ENCODE results near the gene LTBP4. TPM values are rescaled to one million over a fixed set of nuclear protein-coding genes. Genes with fewer than 3 reads are reported as not detected.

LTBP4 gene
- total and polyA plus RNA-seq, 2 donors (not counting 3 experiments of a cell fraction or from before 2014, with no cell fraction given) = 25.9 to 38.0 TPM

GRCh38 chr19:40621283-40621682, 20.1 kb downstream of the LTBP4 start:
- POLR2A ChIA-PET = no interaction called here
- no TSS peak for BruUV-seq (replicated peaks)
- no peak for FAIRE-seq
- no peaks in the 10 kb centered on the region for H3K79me2 ChIP-seq (ENCODE audit: control insufficient read depth, insufficient read depth, low read length)
- TF ChIP-seq FOS (IDR thresholded peaks at IDR 0.05; ENCODE audit: borderline replicate concordance, insufficient read depth, low read length) = no peak
- TF ChIP-seq MYC (IDR thresholded peaks at IDR 0.05; ENCODE audit: low read depth, low read length) = no peak
- TF ChIP-seq EZH2 (IDR thresholded peaks at IDR 0.05; ENCODE audit: borderline replicate concordance, low read depth, low read length, severe bottlenecking) = no peak
- no peak for TF ChIP-seq POLR2A (IDR thresholded peaks at IDR 0.05; ENCODE audit: low read depth, low read length)
- TF ChIP-seq MAX (IDR thresholded peaks at IDR 0.05; ENCODE audit: insufficient read depth, insufficient read length) = no peak
- TF ChIP-seq GATA2 (IDR thresholded peaks at IDR 0.05; ENCODE audit: insufficient read depth, insufficient read length, low read depth, low read length) = no peak
- no peak for TF ChIP-seq CTCF (IDR thresholded peaks at IDR 0.05; ENCODE audit: extremely low read depth in 1 of 2, insufficient read depth in 1 of 2, low read depth in 1 of 2, low read length in 2 of 2)
- no peak for TF ChIP-seq POLR2AphosphoS5 (IDR thresholded peaks at IDR 0.05; ENCODE audit: insufficient read depth, low read depth, low read length)
- no peak for TF ChIP-seq JUN (IDR thresholded peaks at IDR 0.05; ENCODE audit: borderline replicate concordance, insufficient read depth, insufficient read length, low read depth)
- no peak overlapping the region for H3K4me3 ChIP-seq (replicated peaks in 1 of 3; ENCODE audit: insufficient read depth in 1 of 3, low read depth in 1 of 3, low read length in 3 of 3)
- no peaks in the 10 kb centered on the region for H3K27me3 ChIP-seq (ENCODE audit: control insufficient read depth in 2 of 2, insufficient read depth in 2 of 2, low read length in 2 of 2)
- H3K4me1 ChIP-seq (ENCODE audit: control insufficient read depth, extremely low read depth, insufficient read depth, low read length) = no peaks in the 10 kb centered on the region
- no peak overlapping the region for H2AFZ ChIP-seq (ENCODE audit: low read depth, low read length)
- H3K36me3 ChIP-seq (ENCODE audit: control insufficient read depth in 2 of 2, extremely low read depth in 1 of 2, insufficient read depth in 2 of 2, low read length in 2 of 2) = no peaks in the 10 kb centered on the region
- H4K20me1 ChIP-seq (replicated peaks; ENCODE audit: control insufficient read depth, extremely low read depth, insufficient read depth, low read length) = no peaks in the 10 kb centered on the region
- no peak overlapping the region for H3K4me2 ChIP-seq (ENCODE audit: insufficient read depth, low read length)
- H3K9me1 ChIP-seq (replicated peaks; ENCODE audit: control insufficient read depth, extremely low read depth, insufficient read depth, low read length) = no peaks in the 10 kb centered on the region
- H3K9ac ChIP-seq (replicated peaks; ENCODE audit: extremely low read depth, insufficient read depth, low read length) = no peak overlapping the region
- DNase-seq (ENCODE audit: low read depth, low spot score) = no peak
- intact Hi-C loops (cut with micrococcal nuclease) = no loop called here
- dilution Hi-C loops (cut with MboI; ENCODE audit: extremely low pct_ligation_motif_present, low sequenced_read_pairs) = no loop called here
- no peaks in the 10 kb centered on the region for H3K9me3 ChIP-seq (replicated peaks; ENCODE audit: control insufficient read depth, insufficient read depth, low read length)
- no peak overlapping the region for H3K27ac ChIP-seq (ENCODE audit: insufficient read depth, low read depth, low read length)
- CTCF ChIA-PET = interaction anchor here (1.4 to 7.6 kb wide), 2 partner anchors 13 to 19 kb away, joined by 4 to 70 read pairs; no protein-coding TSS in a partner anchor

All from endothelial cell of umbilical vein (primary cell).